Cerebellar nuclear complex (tissue), 1 donor: Measurements from ENCODE around the gene MYADM.
"Not testable (repeated sequence)": the region's sequence is repeated elsewhere in the genome, so short reads cannot be mapped to it uniquely, and the experiment has no call there.

ENCODE experiments used
- DNase-seq, 2 experiments: peaks; one replicate each; lab custom pipeline; 2025; lab: John Stamatoyannopoulos, UW

Gene MYADM

GRCh38 chr19:53868892-53869804 lies 1.5 kb downstream of the MYADM start:
- DNase-seq: no peak

- not testable (repeated sequence) for DNase-seq
Observed at GRCh38 chr19:53869805-53870484, 2.3 kb downstream of the MYADM start.

GRCh38 chr19:53870485-53870844 lies 2.8 kb downstream of the MYADM start:
- no peak for DNase-seq

DNA sequence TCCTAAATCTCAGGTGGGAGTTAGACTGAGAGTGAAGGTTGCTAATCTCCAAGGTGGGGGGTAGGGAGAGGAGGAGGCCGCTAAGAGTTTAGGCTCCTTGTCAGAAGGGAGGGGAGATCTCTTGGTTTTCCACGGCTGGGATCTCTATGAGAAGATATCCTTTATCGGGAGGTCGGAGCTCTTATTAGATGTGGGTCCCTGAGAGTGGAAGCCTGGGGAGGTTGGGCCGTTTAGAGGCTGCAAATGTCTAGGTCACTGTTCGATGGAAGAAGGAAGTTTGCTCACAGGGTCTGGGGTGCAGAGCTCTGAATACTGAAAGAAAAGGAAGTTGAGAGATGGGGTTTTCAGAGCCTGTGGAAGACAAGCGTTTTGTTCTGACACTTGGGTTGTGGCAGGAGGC lies 3.8 kb downstream of the MYADM start:
- DNase-seq: no peak

DNA sequence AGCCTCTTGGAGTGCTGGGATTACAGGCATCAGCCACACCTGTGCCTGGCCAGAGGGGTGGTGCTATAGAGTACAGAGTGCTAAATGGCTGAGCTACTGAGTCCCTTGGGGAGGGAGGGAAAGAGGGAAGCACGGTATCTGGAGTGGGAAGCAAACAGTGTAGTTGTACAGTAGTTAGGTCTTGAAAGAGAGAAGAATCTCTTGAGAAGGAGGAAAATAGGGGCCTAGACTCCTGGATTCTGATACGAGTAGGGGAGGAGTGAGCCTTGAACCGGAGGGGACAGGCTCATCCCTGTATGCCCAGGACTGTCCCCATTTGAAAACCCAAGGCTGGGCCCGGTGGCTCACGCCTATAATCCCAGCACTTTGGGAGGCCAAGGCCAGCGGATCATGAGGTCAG lies 5.1 kb downstream of the MYADM start:
- DNase-seq: no peak

DNA sequence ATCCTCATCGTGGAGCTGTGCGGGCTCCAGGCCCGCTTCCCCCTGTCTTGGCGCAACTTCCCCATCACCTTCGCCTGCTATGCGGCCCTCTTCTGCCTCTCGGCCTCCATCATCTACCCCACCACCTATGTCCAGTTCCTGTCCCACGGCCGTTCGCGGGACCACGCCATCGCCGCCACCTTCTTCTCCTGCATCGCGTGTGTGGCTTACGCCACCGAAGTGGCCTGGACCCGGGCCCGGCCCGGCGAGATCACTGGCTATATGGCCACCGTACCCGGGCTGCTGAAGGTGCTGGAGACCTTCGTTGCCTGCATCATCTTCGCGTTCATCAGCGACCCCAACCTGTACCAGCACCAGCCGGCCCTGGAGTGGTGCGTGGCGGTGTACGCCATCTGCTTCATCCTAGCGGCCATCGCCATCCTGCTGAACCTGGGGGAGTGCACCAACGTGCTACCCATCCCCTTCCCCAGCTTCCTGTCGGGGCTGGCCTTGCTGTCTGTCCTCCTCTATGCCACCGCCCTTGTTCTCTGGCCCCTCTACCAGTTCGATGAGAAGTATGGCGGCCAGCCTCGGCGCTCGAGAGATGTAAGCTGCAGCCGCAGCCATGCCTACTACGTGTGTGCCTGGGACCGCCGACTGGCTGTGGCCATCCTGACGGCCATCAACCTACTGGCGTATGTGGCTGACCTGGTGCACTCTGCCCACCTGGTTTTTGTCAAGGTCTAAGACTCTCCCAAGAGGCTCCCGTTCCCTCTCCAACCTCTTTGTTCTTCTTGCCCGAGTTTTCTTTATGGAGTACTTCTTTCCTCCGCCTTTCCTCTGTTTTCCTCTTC lies 6.3 kb downstream of the MYADM start:
- DNase-seq: no peak

DNA sequence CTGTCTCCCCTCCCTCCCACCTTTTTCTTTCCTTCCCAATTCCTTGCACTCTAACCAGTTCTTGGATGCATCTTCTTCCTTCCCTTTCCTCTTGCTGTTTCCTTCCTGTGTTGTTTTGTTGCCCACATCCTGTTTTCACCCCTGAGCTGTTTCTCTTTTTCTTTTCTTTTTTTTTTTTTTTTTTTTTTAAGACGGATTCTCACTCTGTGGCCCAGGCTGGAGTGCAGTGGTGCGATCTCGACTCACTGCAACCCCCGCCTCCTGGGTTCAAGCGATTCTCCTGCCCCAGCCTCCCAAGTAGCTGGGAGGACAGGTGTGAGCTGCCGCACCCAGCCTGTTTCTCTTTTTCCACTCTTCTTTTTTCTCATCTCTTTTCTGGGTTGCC lies 6.9 kb downstream of the MYADM start:
- no peak for DNase-seq

DNA sequence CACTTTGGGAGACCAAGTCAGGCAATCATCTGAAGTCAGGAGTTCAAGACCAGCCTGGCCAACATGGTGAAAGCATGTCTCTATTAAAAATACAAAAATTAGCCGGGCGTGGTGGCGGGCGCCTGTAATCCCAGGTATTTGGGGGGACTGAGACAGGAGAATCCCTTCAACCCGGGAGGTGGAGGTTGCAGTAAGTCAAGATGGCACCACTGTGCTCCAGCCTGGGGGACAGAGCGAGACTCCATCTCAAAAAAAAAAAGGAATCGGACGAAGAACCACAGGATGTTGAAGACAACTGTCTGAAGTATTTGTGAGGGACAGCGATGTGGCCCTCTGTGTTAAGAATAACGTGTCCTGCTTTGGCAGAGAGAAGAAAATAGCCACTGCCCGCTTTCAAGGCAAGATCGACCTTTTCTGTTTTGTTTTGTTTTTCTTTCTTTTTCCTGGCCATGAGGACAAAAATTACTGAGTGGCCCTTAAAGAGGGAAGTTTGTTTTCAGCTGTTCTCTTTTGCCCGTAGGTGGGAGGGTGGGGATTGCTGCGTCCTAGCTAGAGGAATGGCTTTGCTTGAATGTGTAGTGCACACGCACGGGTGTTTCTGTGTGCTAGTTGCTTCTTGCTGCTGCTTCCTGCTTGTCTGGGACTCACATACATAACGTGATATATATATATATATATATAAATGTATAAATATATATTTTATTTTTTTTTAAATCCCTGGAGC lies 8.1 kb downstream of the MYADM start:
- no peak for DNase-seq

GRCh38 chr19:53876651-53877224 lies 9.1 kb downstream of the MYADM start:
- DNase-seq: no peak

- no peak for DNase-seq
Observed at GRCh38 chr19:53877361-53877766, 9.7 kb downstream of the MYADM start.

GRCh38 chr19:53878776-53879139 lies 11.1 kb downstream of the MYADM start:
- DNase-seq: no peak

DNA sequence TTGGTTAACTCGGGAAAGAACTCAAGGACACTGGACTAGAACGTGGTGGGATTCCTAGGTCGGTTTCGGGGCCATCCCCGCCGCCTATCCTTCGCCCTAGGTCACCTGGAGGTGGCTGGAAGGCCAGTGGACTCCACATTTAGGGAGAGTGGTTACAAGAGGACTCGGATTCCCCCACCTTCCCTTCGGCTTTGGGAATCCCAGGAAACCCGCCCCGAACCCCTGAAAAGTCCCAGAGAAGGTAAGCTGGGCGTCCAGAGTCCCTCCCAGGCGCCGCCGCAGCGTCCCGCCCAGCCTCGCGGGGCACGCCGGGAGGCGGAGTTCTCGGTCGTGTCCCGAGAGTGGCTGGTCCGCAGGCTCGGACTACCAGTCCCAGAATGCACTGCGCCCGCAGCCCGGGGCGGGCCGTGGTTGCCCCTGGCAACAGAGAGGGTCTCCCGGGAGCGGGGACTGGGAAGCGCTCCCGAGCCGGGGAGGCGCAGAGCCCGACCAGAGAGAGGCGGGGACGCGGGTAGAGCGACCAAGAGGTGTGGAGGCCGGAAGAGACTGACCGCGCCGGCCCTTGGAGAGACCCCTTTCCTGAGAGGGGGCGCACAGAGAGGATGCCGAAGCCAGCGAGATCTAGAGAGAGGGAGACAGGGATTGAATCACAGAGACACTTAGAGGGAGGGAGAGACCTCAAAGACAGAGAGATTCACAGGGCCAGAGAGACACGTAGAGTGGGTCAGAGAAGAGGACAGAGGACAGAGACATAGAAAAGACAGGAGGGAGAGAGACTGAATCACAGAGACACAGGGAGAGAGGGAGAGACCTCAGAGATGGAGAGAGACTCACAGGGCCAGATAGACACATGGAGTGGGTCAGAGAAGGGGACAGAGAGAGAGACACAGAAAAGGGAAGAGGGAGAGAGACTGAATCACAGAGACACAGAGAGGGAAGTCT lies 11.7 kb downstream of the MYADM start:
- peak; percentile 85 to 97 for DNase-seq

GRCh38 chr19:53880711-53881481 lies 13.2 kb downstream of the MYADM start:
- no peak for DNase-seq

GRCh38 chr19:53881482-53882390 lies 14.1 kb downstream of the MYADM start, which contains the start of gene PRKCG:
Gene PRKCG (plus strand): TSS chr19:53882197. CDS start chr19:53882495, 298 bp downstream.
- no peak for DNase-seq

GRCh38 chr19:53882391-53883050 lies 14.8 kb downstream of the MYADM start:
- DNase-seq: no peak

DNA sequence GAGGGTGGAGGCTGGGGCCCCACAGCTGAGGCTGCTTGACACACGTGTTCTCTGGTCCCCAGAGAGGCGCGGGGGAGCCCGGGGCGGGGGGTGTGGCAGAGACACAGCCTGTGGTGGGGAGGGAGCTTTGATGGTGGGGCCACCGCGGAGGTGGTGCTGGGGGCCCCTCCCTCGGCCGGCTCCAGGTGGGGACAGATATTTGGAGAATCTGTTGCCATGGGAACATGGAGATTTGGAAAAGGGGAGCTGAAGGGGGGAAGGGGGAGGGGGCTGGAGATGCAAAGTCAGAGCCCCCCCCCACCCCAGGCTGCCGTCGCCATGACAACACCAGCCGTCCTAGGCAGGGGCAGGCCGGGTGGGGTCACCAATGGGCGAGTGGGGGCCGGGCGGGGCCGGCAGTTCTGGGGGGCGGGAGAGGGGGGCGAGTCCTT lies 15.6 kb downstream of the MYADM start:
- DNase-seq: no peak

DNA sequence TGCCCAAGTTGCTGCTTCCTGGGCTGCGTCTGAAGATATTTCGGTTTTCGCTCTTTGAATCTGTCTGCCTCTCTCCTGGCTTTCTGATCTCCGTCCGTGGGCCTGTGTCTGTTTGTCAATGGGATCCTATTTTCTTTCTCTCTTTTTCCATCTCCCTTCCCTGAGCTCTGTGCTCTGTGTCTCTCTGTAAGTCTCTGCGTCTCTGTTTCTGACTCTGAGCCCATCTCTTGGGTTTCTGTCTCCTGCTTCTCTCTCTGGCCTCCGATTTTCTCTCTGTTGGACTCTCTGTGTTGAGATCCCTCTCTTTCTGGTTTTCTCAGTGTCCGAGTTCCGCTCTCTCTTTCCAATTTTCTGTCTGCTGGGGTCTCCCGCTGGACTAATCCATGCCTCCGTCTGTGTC lies 16.1 kb downstream of the MYADM start:
- no peak for DNase-seq

DNA sequence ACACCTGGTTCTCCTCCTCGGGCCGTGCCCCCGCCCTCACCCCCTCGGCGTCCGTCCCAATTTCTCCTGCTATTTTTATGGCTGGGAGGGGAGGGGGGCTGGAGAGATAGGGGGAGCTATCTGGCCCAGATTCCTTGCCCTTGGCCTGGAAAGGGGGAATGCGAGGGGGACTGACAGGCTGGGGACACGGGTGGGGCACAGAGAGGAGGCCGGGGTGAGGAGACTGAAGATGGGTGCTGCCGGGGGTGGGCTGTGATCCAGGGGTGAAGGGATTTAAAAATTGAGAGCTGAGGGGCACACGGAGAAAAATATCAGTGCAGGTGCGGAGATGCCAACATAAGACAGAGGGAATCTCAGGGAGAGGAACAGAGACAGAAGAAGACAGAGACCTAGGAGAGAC lies 16.6 kb downstream of the MYADM start:
- DNase-seq: no peak
